HG02970 (cell line): Measurements from ENCODE around the gene B3GAT2.

Experiments
- ATAC-seq: cut with Tn5 transposase; IDR thresholded peaks from one replicate; pipeline ENCODE4 v1.9.1; 2021; ENCODE audit warnings: mild to moderate bottlenecking, moderate library complexity, moderate number of reproducible peaks; ENCODE audit not compliant: unreplicated experiment, low FRiP score

The B3GAT2 gene

GRCh38 chr6:70847106-70848084, 109.5 kb downstream of the B3GAT2 start:
- no peak for ATAC-seq

- ATAC-seq, result no peak
Measured at GRCh38 chr6:70846207-70846835, 110.5 kb downstream of the B3GAT2 start.

GRCh38 chr6:70844301-70844700, 112.6 kb downstream of the B3GAT2 start:
- ATAC-seq, result no peak

GRCh38 chr6:70843328-70843918, 113.4 kb downstream of the B3GAT2 start:
- ATAC-seq, result no peak

GRCh38 chr6:70842541-70842940, 114.3 kb downstream of the B3GAT2 start:
- ATAC-seq, result no peak

GRCh38 chr6:70841112-70841511, 115.7 kb downstream of the B3GAT2 start:
- ATAC-seq, result no peak

DNA sequence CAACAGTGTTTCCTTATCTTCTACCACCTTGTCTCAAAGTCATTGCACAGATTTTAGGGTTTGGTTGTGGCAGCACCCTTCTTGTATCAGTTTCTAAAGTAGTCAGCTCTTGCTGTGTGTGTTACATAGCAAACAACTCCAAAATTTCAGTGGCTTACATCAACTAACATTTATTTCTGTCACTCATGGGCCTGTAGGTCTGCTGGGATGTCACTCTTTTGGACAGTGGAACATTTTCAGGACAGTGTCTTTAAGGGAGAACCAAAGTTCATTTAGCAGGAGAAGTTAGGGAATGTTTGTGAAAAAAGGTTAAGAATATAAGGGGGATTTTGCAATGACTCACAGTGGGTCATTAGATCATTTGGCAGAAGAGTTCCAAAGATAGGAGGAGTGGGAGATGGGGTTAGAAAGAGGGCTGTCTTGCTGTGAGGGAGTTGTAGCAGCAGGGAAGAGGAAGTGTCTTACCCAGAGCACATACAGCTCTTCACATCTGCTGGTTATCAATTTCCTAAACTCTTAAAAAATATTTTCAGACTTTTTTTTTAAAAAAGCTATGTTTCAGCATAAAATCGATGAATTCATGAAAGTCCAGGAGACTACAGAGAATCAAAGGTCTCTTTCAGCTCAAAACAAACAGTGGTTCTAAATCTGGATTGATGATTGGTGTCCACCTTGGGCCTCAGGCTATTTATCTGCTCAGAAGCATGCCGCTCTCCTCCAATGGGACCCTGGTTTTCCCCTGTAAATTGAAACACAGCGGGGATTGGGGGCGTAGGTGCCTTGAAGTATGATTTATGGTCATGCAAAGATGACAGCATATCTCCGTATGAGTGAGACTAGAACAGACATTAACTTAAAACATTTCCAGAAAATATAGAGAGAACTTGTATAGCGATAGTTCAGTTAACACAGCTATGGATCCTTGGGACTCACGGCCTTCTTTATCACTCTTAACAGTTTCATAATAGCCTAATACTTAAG, 117.3 kb downstream of the B3GAT2 start:
- ATAC-seq, result no peak

DNA sequence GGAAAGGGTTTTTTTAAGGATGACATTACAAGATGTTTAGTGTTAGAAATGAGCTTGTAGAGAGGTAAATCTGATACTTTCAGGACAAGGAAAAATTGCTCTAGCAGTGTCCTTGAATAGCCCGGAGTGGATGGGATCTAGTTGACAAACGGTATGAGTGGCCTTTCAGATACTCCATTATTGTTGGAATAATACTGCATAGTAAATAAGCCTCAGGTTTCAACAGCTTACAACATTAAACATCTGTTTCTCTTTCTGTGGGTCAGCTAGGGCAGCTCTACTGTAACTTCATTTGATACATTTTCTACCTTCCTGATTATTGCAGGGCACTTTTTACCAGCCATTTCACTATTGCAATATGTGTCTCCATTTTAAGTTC, 118.0 kb downstream of the B3GAT2 start:
- ATAC-seq, result no peak

DNA sequence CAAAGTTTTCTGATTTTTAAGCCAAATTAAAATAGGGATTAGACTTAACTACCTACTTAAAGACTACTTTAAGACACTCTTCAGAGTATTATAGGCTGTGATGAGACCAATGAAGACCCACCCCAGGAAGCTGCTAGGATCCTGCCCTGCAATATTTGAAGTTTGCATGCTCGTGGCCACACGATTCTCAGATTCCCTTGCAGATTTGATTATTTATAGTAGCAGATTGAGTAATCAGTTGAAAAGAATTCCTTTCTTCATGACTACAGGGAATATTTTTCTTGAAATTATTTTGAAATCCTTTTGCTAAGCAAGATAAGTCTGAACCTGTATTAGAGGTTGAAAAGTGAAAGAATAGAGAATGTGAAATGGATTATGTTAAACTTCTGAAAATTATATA, 122.3 kb downstream of the B3GAT2 start:
- no peak for ATAC-seq

GRCh38 chr6:70831427-70831826, 125.4 kb downstream of the B3GAT2 start:
- ATAC-seq, result no peak

- ATAC-seq, result no peak
Measured at GRCh38 chr6:70823651-70824050, 133.2 kb downstream of the B3GAT2 start.

GRCh38 chr6:70821751-70822150, 135.1 kb downstream of the B3GAT2 start:
- no peak for ATAC-seq

DNA sequence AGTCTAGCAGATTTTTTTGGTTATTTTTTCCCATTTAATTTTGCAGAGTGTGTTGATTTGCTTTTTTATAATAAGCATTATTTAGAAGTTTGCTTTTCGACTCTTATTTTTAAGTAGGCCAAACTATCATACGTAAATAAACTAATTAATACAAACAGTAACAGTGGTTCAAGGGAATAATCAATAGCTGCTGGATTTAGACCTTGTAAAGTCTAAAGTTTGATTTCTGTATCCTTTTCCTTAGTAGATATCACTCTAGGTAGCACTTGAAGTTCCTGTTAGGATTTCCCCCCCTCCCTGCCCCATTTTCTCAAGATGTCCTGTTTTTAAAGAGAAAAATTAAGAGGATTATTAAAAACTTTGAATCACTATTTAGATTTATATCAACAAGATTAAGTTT, 136.1 kb downstream of the B3GAT2 start:
- ATAC-seq, result no peak

DNA sequence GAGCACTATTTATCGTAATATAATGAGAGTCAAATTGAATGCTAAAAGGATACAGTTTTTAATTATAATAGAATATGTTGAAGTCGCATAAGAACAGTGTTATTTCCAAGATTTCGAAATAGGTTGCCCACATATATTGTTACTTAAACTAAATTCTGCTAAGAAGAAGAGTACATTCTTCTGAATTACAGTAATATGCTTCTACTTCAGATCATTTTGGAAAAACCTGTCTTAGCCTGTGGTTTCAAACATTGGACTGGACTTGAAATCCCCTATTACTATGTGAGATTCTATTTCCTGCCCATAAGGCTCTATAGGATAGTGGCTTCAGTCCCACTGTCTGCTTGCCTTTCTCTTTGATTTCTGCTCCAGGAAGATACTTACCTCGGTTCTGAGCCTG, 137.2 kb downstream of the B3GAT2 start:
- no peak for ATAC-seq

- ATAC-seq, result no peak
Measured at GRCh38 chr6:70813885-70814284, 143.0 kb downstream of the B3GAT2 start.

- ATAC-seq, result no peak
Measured at GRCh38 chr6:70811788-70812187, 145.1 kb downstream of the B3GAT2 start.
